ENCODE data around the gene OTOG. TPM values are rescaled to one million over a fixed set of nuclear protein-coding genes. Genes with fewer than 3 reads are reported as not detected.

The OTOG gene
- total RNA-seq, 1 experiment from 2014 or later: 0.35 TPM

- Mint-ChIP-seq H3K4me1 (peaks cover 0 to 3% of the 10 kb centered on the region in 2 experiments; a peak in 1 of 4 replicates), H3K9me3 (no peaks in the 10 kb centered on the region), H3K36me3 (ENCODE audit: insufficient read depth in 1 of 3, low read depth in 3 of 3) (no peaks in the 10 kb centered on the region), H3K27ac (no peak overlapping the region; a peak in 1 of 7 replicates), H3K27me3 (ENCODE audit: low read depth) (peaks cover 6% of the 10 kb centered on the region; the same call in 1 of the 2 replicates), H3K4me3 (no peak overlapping the region)
- no peak overlapping the region for H3K23ac ChIP-seq (ENCODE audit: insufficient read length, low read depth, low read length)
- H4K20me1 ChIP-seq (ENCODE audit: control insufficient read depth, insufficient read depth, insufficient read length): no peaks in the 10 kb centered on the region
- no peak overlapping the region for H2BK5ac ChIP-seq (ENCODE audit: insufficient read length, low read length)
- H3K23me2 ChIP-seq (ENCODE audit: insufficient read length, low read depth, low read length, poor library complexity, severe bottlenecking): no peaks in the 10 kb centered on the region
- no peak overlapping the region for H3T11ph ChIP-seq (ENCODE audit: low read length)
- H3K27ac ChIP-seq (ENCODE audit: insufficient read length, low read depth, low read length): no peak overlapping the region
- H3K9me3 ChIP-seq (ENCODE audit: control insufficient read depth, low read depth, low read length): no peaks in the 10 kb centered on the region
- H2BK20ac ChIP-seq (ENCODE audit: low read depth, low read length, poor library complexity, severe bottlenecking): no peak overlapping the region
- H4K91ac ChIP-seq (ENCODE audit: insufficient read length, low read depth, low read length): no peak overlapping the region
- H2AFZ ChIP-seq (ENCODE audit: low read length): no peak overlapping the region
- H3K79me2 ChIP-seq (ENCODE audit: insufficient read depth, low read length): no peaks in the 10 kb centered on the region
- no peak overlapping the region for H3K4ac ChIP-seq (ENCODE audit: low read depth, low read length)
- no peak overlapping the region for H3K14ac ChIP-seq (ENCODE audit: insufficient read depth, low read length)
- H2BK12ac ChIP-seq (ENCODE audit: insufficient read length, low read depth, low read length): no peak overlapping the region
- no peak overlapping the region for H3K18ac ChIP-seq (ENCODE audit: insufficient read length, low read depth, low read length)
- H4K5ac ChIP-seq (ENCODE audit: insufficient read length, low read depth, low read length): no peak overlapping the region
- no CpG with 5 or more reads among the region's 2 CpGs for WGBS (ENCODE audit: extremely low coverage, insufficient read length, low lambda C conversion rate)
- H3K27me3 ChIP-seq (ENCODE audit: insufficient read depth, low read length): no peaks in the 10 kb centered on the region
- H3K4me2 ChIP-seq (ENCODE audit: insufficient read depth, insufficient read length, low read length): no peak overlapping the region
- no peak overlapping the region for H4K8ac ChIP-seq (replicated peaks; ENCODE audit: insufficient read length, low read depth, low read length)
- no peaks in the 10 kb centered on the region for H3K4me1 ChIP-seq (ENCODE audit: insufficient read depth, low read length)
- no peak overlapping the region for H2AK5ac ChIP-seq (ENCODE audit: insufficient read length, low read length)
- no peak overlapping the region for H2BK15ac ChIP-seq (ENCODE audit: low read depth, low read length)
- peak; percentile 38 for DNase-seq
- H3K79me1 ChIP-seq (ENCODE audit: insufficient read depth, low read depth, low read length, poor library complexity, severe bottlenecking): no peaks in the 10 kb centered on the region
- no peak overlapping the region for H3K56ac ChIP-seq (ENCODE audit: insufficient read length, low read depth, low read length)
- H2BK120ac ChIP-seq (ENCODE audit: low read depth, low read length, poor library complexity, severe bottlenecking): no peak overlapping the region
- no peak overlapping the region for H3K9ac ChIP-seq (ENCODE audit: extremely low read depth, insufficient read length, low read length)
- peak; percentile 74 for TF ChIP-seq CTCF (conservative IDR thresholded peaks at IDR 0.05)
Measured at GRCh38 chr11:17564687-17565042, 17.6 kb downstream of the OTOG start.
